ENCODE measurements around the gene ICA1L. TPM values are rescaled to one million over a fixed set of nuclear protein-coding genes. Genes with fewer than 3 reads are reported as not detected.

The ICA1L gene
- total and polyA plus RNA-seq, 4 donors = 1.3 to 21.2 (median 5.9) TPM

DNA sequence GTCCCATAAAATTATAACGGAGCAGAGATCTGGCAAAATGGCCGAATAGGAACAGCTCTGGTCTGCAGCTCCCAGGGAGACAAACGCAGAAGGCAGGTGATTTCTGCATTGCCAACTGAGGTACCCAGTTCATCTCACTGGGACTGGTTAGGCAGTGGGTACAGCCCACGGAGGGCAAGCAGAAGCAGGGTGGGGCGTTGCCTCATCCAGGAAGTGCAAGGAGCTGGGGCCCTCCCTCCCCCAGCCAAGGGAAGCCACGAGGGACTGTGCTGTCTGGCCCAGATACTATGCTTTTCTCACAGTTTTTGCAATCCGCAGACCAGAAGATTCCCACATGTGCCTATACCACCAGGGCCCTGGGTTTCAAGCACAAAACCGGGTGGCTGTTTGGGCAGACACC is 22.8 kb downstream of the ICA1L start:
- H3K9ac ChIP-seq (ENCODE audit: insufficient read depth in 1 of 2, low read length in 2 of 2) = no peak overlapping the region
- 50 to 67% methylated on average over 8 of the region's 8 CpGs for WGBS, 2 donors
- no peaks in the 10 kb centered on the region for H3K36me3 ChIP-seq (ENCODE audit: control insufficient read depth in 4 of 4, insufficient read depth in 4 of 4, low read length in 4 of 4)
- H3K4me3 ChIP-seq = no peak overlapping the region
- no peaks in the 10 kb centered on the region for H3K4me1 ChIP-seq (ENCODE audit: control insufficient read depth in 5 of 5, insufficient read depth in 5 of 5, low read length in 5 of 5)
- TF ChIP-seq, protein P1, sequence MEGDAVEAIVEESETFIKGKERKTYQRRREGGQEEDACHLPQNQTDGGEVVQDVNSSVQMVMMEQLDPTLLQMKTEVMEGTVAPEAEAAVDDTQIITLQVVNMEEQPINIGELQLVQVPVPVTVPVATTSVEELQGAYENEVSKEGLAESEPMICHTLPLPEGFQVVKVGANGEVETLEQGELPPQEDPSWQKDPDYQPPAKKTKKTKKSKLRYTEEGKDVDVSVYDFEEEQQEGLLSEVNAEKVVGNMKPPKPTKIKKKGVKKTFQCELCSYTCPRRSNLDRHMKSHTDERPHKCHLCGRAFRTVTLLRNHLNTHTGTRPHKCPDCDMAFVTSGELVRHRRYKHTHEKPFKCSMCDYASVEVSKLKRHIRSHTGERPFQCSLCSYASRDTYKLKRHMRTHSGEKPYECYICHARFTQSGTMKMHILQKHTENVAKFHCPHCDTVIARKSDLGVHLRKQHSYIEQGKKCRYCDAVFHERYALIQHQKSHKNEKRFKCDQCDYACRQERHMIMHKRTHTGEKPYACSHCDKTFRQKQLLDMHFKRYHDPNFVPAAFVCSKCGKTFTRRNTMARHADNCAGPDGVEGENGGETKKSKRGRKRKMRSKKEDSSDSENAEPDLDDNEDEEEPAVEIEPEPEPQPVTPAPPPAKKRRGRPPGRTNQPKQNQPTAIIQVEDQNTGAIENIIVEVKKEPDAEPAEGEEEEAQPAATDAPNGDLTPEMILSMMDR (IDR thresholded peaks at IDR 0.05; ENCODE audit: control extremely low read depth, extremely low read depth) = no peak
- no peaks in the 10 kb centered on the region for H3K27me3 ChIP-seq (ENCODE audit: control insufficient read depth in 3 of 3, insufficient read depth in 3 of 3, low read length in 2 of 3)
- DNase-seq (no peak), ATAC-seq (ENCODE audit: insufficient read depth, low FRiP score) (no peak)
- H3K9me3 ChIP-seq (ENCODE audit: control insufficient read depth in 4 of 4, insufficient read depth in 3 of 4, low read length in 3 of 4) = no peaks in the 10 kb centered on the region
- no peak overlapping the region for H3K27ac ChIP-seq (ENCODE audit: low read depth in 1 of 2, low read length in 1 of 2)

DNA sequence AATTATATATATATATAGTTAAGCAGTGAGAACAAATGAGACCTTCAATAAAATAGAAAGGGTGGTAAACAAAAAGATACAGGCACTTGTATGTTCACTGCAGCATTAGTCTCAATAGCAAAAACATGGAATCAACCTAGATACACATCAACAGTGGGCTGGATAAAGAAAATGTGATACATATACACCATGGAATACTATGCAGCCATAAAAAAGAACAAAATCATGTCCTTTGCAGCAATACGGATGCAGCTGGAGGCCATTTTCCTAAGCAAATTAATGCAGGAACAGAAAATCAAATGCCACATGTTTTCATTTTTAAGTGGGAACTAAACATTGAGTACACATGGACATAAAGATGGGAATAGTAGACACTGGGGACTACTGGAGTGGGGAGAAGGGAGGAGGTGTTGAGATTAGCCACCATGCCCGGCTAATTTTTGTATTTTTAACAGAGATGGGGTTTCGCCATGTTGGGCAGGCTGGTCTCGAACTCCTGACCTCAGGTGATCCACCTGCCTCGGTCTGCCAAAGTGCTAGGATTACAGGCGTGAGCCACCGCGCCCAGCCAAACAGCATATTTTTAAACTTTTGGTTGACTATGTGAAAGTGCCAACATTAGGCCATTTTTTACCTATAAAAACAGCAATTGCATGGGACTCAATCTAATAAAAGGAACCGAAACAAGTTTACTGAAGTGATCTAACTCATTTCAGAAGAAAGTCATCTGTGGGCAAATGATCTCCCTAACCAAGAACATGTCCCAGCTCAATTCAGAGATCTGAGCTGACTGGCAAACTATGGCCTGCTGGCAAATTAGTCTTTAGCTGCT is 23.7 kb downstream of the ICA1L start:
- TF ChIP-seq, protein P1 (IDR thresholded peaks at IDR 0.05; ENCODE audit: control extremely low read depth, extremely low read depth) = no peak
- Histone ChIP-seq H3K9me3 (ENCODE audit: control insufficient read depth in 4 of 4, insufficient read depth in 3 of 4, low read length in 3 of 4) (peaks cover 0 to 5% (median 5%) of the 10 kb centered on the region in 4 donors), H3K4me3 (no peak overlapping the region), H3K4me1 (ENCODE audit: control insufficient read depth in 5 of 5, insufficient read depth in 5 of 5, low read length in 5 of 5) (no peaks in the 10 kb centered on the region), H3K36me3 (ENCODE audit: control insufficient read depth in 4 of 4, insufficient read depth in 4 of 4, low read length in 4 of 4) (peaks cover 0 to 5% (median 0%) of the 10 kb centered on the region in 4 donors), H3K27ac (ENCODE audit: low read depth in 1 of 2, low read length in 1 of 2) (no peak overlapping the region), H3K27me3 (ENCODE audit: control insufficient read depth in 3 of 3, insufficient read depth in 3 of 3, low read length in 2 of 3) (no peaks in the 10 kb centered on the region), H3K9ac (ENCODE audit: insufficient read depth in 1 of 2, low read length in 2 of 2) (no peak overlapping the region)
- WGBS, 2 donors = 91 to 94% methylated on average over 9 of the region's 9 CpGs
- no peak for DNase-seq
- no peak for ATAC-seq (ENCODE audit: insufficient read depth, low FRiP score)

- Histone ChIP-seq H3K27ac (ENCODE audit: low read depth in 1 of 2, low read length in 1 of 2) (no peak overlapping the region), H3K27me3 (ENCODE audit: control insufficient read depth in 3 of 3, insufficient read depth in 3 of 3, low read length in 2 of 3) (no peaks in the 10 kb centered on the region), H3K4me3 (no peak overlapping the region), H3K36me3 (ENCODE audit: control insufficient read depth in 4 of 4, insufficient read depth in 4 of 4, low read length in 4 of 4) (peaks cover 0 to 5% (median 0%) of the 10 kb centered on the region in 4 donors), H3K4me1 (ENCODE audit: control insufficient read depth in 5 of 5, insufficient read depth in 5 of 5, low read length in 5 of 5) (no peaks in the 10 kb centered on the region), H3K9me3 (ENCODE audit: control insufficient read depth in 4 of 4, insufficient read depth in 3 of 4, low read length in 3 of 4) (peaks cover 4 to 9% (median 5%) of the 10 kb centered on the region in 4 donors), H3K9ac (ENCODE audit: insufficient read depth in 1 of 2, low read length in 2 of 2) (no peak overlapping the region)
- no peak for ATAC-seq (ENCODE audit: insufficient read depth, low FRiP score)
- no peak for DNase-seq
- TF ChIP-seq, protein P1 (IDR thresholded peaks at IDR 0.05; ENCODE audit: control extremely low read depth, extremely low read depth) = no peak
- 82 to 84% methylated on average over 2 of the region's 2 CpGs for WGBS, 2 donors
Observed at GRCh38 chr2:202844656-202845055, 26.9 kb downstream of the ICA1L start.

Data from lung (tissue), 12 donors.